T-cell (primary cell): ENCODE data around the gene GPRIN3. TPM values are rescaled to one million over a fixed set of nuclear protein-coding genes. Genes with fewer than 3 reads are reported as not detected.

ENCODE experiments used
- ATAC-seq, 4 experiments: fragments of 200-7000 bp in 3 of 4; fragments of 150-1000 bp in 1 of 4; cut with Tn5 transposase; replicated peaks in 1 of 4; 1 replicate in 3 of 4; 2 replicates in 1 of 4; pipeline ENCODE4 v1.10.0; 2021; ENCODE audit warnings: moderate library complexity in 3 of 4, mild to moderate bottlenecking in 2 of 4, moderate number of reproducible peaks in 1 of 4
- CTCF ChIA-PET, 2 donors: fragments of 300-600 bp; sonication (Branson Sonifier 250); formaldehyde crosslinking; loops; one replicate each; lab custom pipeline; 2022; ENCODE audit warnings: antibody characterized with exemption in 2 of 2; lab: Charles Lee
- POLR2A ChIA-PET, 2 donors: fragments of 300-600 bp; sonication (Branson Sonifier 250); formaldehyde crosslinking; loops; one replicate each; lab custom pipeline; 2022; ENCODE audit warnings: antibody characterized with exemption in 2 of 2; lab: Charles Lee
- DNase-seq, 35 experiments: peaks; one replicate each; pipeline versions ENCODE4 v3.0.0 to v3.0.0-alpha.2; 2013 to 2023
- H3K27ac ChIP-seq: one replicate; pipeline ENCODE4 v1.5.1; 2013; ENCODE audit warnings: low read length
- H3K27me3 ChIP-seq, 2 experiments: replicated peaks in 1 of 2; 1 replicate in 1 of 2; 2 replicates in 1 of 2; pipeline versions ENCODE4 v1.6.1 to v1.7.0; 2013; ENCODE audit warnings: low read length in 1 of 2, mixed read lengths in 1 of 2; ENCODE audit not compliant: control insufficient read depth in 2 of 2, insufficient read depth in 2 of 2; ENCODE audit errors: extremely low read depth in 1 of 2
- H3K36me3 ChIP-seq, 2 donors: 1 replicate in 1 of 2; 2 replicates in 1 of 2; pipeline versions ENCODE4 v1.6.1 to v1.7.0; 2013; ENCODE audit warnings: low read length in 1 of 2; ENCODE audit not compliant: control insufficient read depth in 2 of 2, insufficient read depth in 1 of 2; ENCODE audit errors: extremely low read depth in 1 of 2
- H3K4me1 ChIP-seq, 2 experiments: 1 replicate in 1 of 2; 2 replicates in 1 of 2; pipeline versions ENCODE4 v1.6.1 to v1.7.0; 2013; ENCODE audit warnings: low read length in 2 of 2, mixed read lengths in 1 of 2; ENCODE audit not compliant: insufficient read depth in 2 of 2, control insufficient read depth in 1 of 2; ENCODE audit errors: extremely low read depth in 1 of 2
- H3K4me3 ChIP-seq, 2 donors: 1 replicate in 1 of 2; 2 replicates in 1 of 2; pipeline versions ENCODE4 v1.5.1 to v1.7.0; 2013; ENCODE audit warnings: mild to moderate bottlenecking in 2 of 2, low read length in 1 of 2, moderate library complexity in 1 of 2; ENCODE audit not compliant: control insufficient read depth in 1 of 2; ENCODE audit errors: extremely low read depth in 1 of 2
- H3K9me3 ChIP-seq: 2 replicates; pipeline ENCODE4 v1.7.0; 2013
- H3K27ac Mint-ChIP-seq, 2 donors: one replicate each; pipeline ENCODE4 v1.8.0; 2020 to 2021; ENCODE audit warnings: mild to moderate bottlenecking in 2 of 2, mixed read lengths in 2 of 2
- H3K27me3 Mint-ChIP-seq, 2 donors: one replicate each; pipeline ENCODE4 v1.8.0; 2021 to 2022; ENCODE audit warnings: mixed read lengths in 2 of 2
- H3K36me3 Mint-ChIP-seq: one replicate; pipeline ENCODE4 v1.8.0; 2021; ENCODE audit warnings: mixed read lengths
- H3K4me1 Mint-ChIP-seq, 3 donors: one replicate each; pipeline ENCODE4 v1.8.0; 2020 to 2022; ENCODE audit warnings: mixed read lengths in 3 of 3, mild to moderate bottlenecking in 1 of 3
- H3K4me3 Mint-ChIP-seq, 3 donors: one replicate each; pipeline ENCODE4 v1.8.0; 2020 to 2022; ENCODE audit warnings: mild to moderate bottlenecking in 3 of 3, mixed read lengths in 3 of 3, moderate library complexity in 3 of 3
- H3K9me3 Mint-ChIP-seq, 3 donors: one replicate each; pipeline ENCODE4 v1.8.0; 2020 to 2022; ENCODE audit warnings: mixed read lengths in 3 of 3
- WGBS: methylation state at CpG from one replicate; pipeline ENCODE4 v1.1.5; 2013; ENCODE audit warnings: missing lambda C conversion rate; ENCODE audit not compliant: insufficient coverage; 5-methylcytosine and 5-hydroxymethylcytosine counted together
- total RNA-seq, 35 experiments: library from RNA in 6 of 35; stranded (reverse) in 6 of 35; fragments of 120-200 nt in 1 of 35; gene quantifications; one replicate each; pipeline versions ENCODE4 v1.2.1 to v1.2.4 and lab custom pipeline; 2013 to 2026

GPRIN3 gene
- total RNA-seq (10 to 100 TPM; 17.4 to 56.1 (median 23.0) TPM), total RNA-seq (lab: John Stamatoyannopoulos, UW) (48.2 to 297 (median 170) reads per million in 29 experiments)
- 41.3 TPM for total RNA-seq (2013)

- DNase-seq, result peak in 34 of 35 experiments; percentile 46 to 80 (median 62)
- Histone ChIP-seq H3K9me3 (no peaks in the 10 kb centered on the region), H3K27me3 (no peaks in the 10 kb centered on the region), H3K4me1 (peaks cover 32 to 33% of the 10 kb centered on the region in 2 experiments), H3K4me3 (peak within 1 kb of the TSS; percentile 95 to 100), H3K27ac (peak within 1 kb of the TSS; percentile 88), H3K36me3 (no peaks in the 10 kb centered on the region)
- no peaks in the 10 kb centered on the region for H3K9me3 Mint-ChIP-seq
- POLR2A ChIA-PET, result interaction anchor here (0.9 to 1.8 kb wide), 7 partner anchors 8 to 25 kb away, joined by 3 to 6 read pairs (median 3); no protein-coding TSS in a partner anchor
- H3K4me3 Mint-ChIP-seq, result peak within 1 kb of the TSS; percentile 90 to 94 (median 90)
- peak within 1 kb of the TSS; percentile 92 to 96 for H3K27ac Mint-ChIP-seq
- H3K4me1 Mint-ChIP-seq, result peaks cover 67 to 74% (median 67%) of the 10 kb centered on the region in 3 donors
- no peaks in the 10 kb centered on the region for H3K27me3 Mint-ChIP-seq
- H3K36me3 Mint-ChIP-seq, result no peaks in the 10 kb centered on the region
- WGBS, result under 1% methylated on average over 48 of the region's 67 CpGs
- peak; percentile 65 to 78 (median 73) for ATAC-seq
- CTCF ChIA-PET, result interaction anchor here (0.6 to 2.2 kb wide), 8 partner anchors 8 to 127 kb away, joined by 3 to 10 read pairs (median 5); no protein-coding TSS in a partner anchor
Measured at GRCh38 chr4:89307446-89308160, at the start of gene GPRIN3. TSS of gene GPRIN3 (minus strand) at chr4:89307800. CDS start at chr4:89250110, 57,690 bp downstream.

DNA sequence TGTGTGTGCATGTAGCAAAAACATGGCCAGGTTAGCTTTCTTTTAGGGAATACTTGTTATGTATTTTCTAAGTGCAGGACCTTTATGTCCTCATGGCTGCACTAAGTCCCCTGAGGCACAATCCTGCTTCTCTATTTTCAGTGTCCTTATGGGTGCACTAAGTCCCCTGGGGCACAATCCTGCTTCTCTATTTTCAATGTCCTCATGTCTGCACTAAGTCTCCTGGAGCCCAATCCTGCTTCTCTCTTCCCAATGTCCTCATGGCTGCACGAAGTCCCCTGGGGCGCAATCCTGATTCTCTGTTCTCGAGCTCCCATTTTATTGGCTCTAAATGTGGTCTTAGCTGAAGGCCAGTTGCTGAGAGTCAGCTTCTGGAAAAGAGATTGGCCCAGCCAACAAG lies 49.7 kb upstream of the GPRIN3 start:
- no peaks in the 10 kb centered on the region for H3K4me1 Mint-ChIP-seq
- ChIA-PET POLR2A (interaction anchor here in 1 of 2 donors (0.6 kb wide), 1 partner anchor 1484 kb away, joined by 7 read pairs; no protein-coding TSS in a partner anchor), CTCF (interaction anchor here in 1 of 2 donors (0.7 kb wide), 1 partner anchor 132 kb away, joined by 3 read pairs; no protein-coding TSS in a partner anchor)

DNA sequence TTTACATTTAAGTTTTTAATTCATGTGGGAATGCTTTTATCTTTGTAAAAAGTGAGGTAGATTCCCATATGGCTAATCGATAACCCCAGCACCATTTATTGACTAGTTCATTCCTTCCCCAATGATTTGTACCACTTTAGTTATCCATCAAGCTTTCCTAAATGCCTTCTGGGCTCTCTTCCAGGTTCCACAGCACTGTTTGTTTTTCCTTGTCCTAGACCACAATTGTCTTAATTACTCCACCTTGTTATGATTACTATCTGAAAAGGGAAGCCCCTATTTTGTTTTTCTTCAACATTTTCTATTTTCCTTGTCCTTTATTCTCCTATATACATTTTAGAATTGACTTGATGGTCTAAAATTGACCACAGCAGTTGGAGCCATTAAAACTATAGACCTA lies 48.5 kb upstream of the GPRIN3 start:
- WGBS, result no CpG with 5 or more reads among the region's 1 CpG
- H3K4me3 ChIP-seq, result no peak overlapping the region
- H3K36me3 ChIP-seq, result no peaks in the 10 kb centered on the region
- no peaks in the 10 kb centered on the region for H3K36me3 Mint-ChIP-seq
- H3K4me3 Mint-ChIP-seq, result no peak overlapping the region
- H3K27ac Mint-ChIP-seq, result no peak overlapping the region
- no peaks in the 10 kb centered on the region for H3K27me3 Mint-ChIP-seq
- ATAC-seq, result no peak
- H3K4me1 Mint-ChIP-seq, result no peaks in the 10 kb centered on the region
- H3K27me3 ChIP-seq, result no peaks in the 10 kb centered on the region
- DNase-seq, result no peak
- H3K9me3 ChIP-seq, result no peaks in the 10 kb centered on the region
- POLR2A ChIA-PET, result no interaction called here
- CTCF ChIA-PET, result no interaction called here
- H3K4me1 ChIP-seq, result no peaks in the 10 kb centered on the region
- H3K27ac ChIP-seq, result no peak overlapping the region
- H3K9me3 Mint-ChIP-seq, result no peaks in the 10 kb centered on the region

More for the DNA sequence above, 49.7 kb upstream of the GPRIN3 start:
- Histone ChIP-seq H3K9me3 (no peaks in the 10 kb centered on the region), H3K27me3 (no peaks in the 10 kb centered on the region), H3K36me3 (no peaks in the 10 kb centered on the region), H3K4me1 (no peaks in the 10 kb centered on the region), H3K4me3 (no peak overlapping the region), H3K27ac (no peak overlapping the region)
- no peaks in the 10 kb centered on the region for H3K9me3 Mint-ChIP-seq
- 80% methylated on average over 2 of the region's 3 CpGs for WGBS
- H3K4me3 Mint-ChIP-seq, result no peak overlapping the region
- ATAC-seq, result no peak
- DNase-seq, result no peak
- no peak overlapping the region for H3K27ac Mint-ChIP-seq
- H3K36me3 Mint-ChIP-seq, result no peaks in the 10 kb centered on the region
- H3K27me3 Mint-ChIP-seq, result peaks cover 0 to 2% of the 10 kb centered on the region in 2 donors

GRCh38 chr4:89353514-89353913 lies 45.9 kb upstream of the GPRIN3 start:
- Mint-ChIP-seq H3K27ac (no peak overlapping the region), H3K9me3 (no peaks in the 10 kb centered on the region), H3K4me1 (no peaks in the 10 kb centered on the region), H3K36me3 (no peaks in the 10 kb centered on the region), H3K27me3 (no peaks in the 10 kb centered on the region), H3K4me3 (no peak overlapping the region)
- H3K27me3 ChIP-seq, result no peaks in the 10 kb centered on the region
- H3K27ac ChIP-seq, result no peak overlapping the region
- POLR2A ChIA-PET, result interaction anchor here in 1 of 2 donors (0.7 kb wide), 1 partner anchor 56 kb away, joined by 3 read pairs; no protein-coding TSS in a partner anchor
- CTCF ChIA-PET, result interaction anchor here (0.6 to 2.5 kb wide), 5 partner anchors 43 to 1910 kb away, joined by 3 to 6 read pairs (median 4); no protein-coding TSS in a partner anchor
- no peaks in the 10 kb centered on the region for H3K36me3 ChIP-seq
- no peaks in the 10 kb centered on the region for H3K4me1 ChIP-seq
- 100% methylated on average over 1 of the region's 3 CpGs for WGBS
- peak in 2 of 4 experiments; percentile 44 to 53 for ATAC-seq
- DNase-seq, result peak in 1 of 35 experiments; percentile 24
- no peaks in the 10 kb centered on the region for H3K9me3 ChIP-seq
- H3K4me3 ChIP-seq, result no peak overlapping the region

DNA sequence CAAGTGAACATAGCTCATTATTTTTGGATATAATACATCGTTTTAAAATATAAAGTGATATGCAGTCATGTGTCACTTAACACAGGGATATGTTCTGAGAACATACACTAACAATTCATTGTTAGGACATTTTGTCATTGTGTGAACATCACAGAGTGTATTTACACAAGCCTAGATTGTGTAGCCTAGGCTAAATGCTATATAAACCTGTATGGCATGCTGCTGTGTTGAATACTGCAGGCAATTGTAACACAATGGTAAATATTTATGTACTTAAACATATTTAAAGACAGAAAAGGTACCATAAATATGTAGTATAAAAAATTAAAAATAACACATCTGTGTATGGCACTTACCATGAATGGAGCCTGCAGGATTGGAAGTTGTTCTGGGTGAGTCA lies 44.9 kb upstream of the GPRIN3 start:
- CTCF ChIA-PET, result interaction anchor here in 1 of 2 donors (0.6 to 2.5 kb wide), 2 partner anchors 97 to 98 kb away, joined by 3 to 6 read pairs; no protein-coding TSS in a partner anchor
- POLR2A ChIA-PET, result no interaction called here
- peaks cover 4 to 6% (median 5%) of the 10 kb centered on the region in 3 donors for H3K9me3 Mint-ChIP-seq
- DNase-seq, result no peak
- Histone ChIP-seq H3K27me3 (no peaks in the 10 kb centered on the region), H3K4me1 (no peaks in the 10 kb centered on the region), H3K9me3 (no peaks in the 10 kb centered on the region), H3K4me3 (no peak overlapping the region), H3K36me3 (no peaks in the 10 kb centered on the region), H3K27ac (no peak overlapping the region)
- no peak for ATAC-seq
- H3K27ac Mint-ChIP-seq, result no peak overlapping the region
- WGBS, result no CpG with 5 or more reads among the region's 1 CpG
- H3K4me3 Mint-ChIP-seq, result no peak overlapping the region
- peaks cover 4% of the 10 kb centered on the region for H3K36me3 Mint-ChIP-seq
- no peaks in the 10 kb centered on the region for H3K27me3 Mint-ChIP-seq
- H3K4me1 Mint-ChIP-seq, result no peaks in the 10 kb centered on the region

DNA sequence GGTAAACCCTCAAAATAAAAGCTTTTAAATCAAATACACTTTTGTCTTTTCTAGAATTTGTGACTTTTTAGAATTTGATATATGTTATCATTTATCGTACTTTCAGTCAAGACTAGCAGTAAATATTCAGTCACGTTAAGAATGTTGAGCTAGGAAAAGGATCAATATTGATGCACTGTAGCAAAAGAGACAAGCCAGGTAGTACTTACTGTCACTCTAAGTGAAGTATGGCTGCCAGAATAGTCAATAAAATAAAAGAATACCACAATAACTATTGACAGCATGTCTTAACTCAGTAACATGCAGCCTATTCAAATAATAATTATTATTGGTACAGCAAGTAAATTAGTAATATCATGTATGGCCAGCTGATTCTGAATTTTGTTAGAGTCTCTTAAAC lies 43.6 kb upstream of the GPRIN3 start:
- peaks cover 11% of the 10 kb centered on the region for H3K36me3 Mint-ChIP-seq
- DNase-seq (no peak), ATAC-seq (no peak)
- no peak overlapping the region for H3K27ac ChIP-seq
- no peaks in the 10 kb centered on the region for H3K4me1 ChIP-seq
- no peaks in the 10 kb centered on the region for H3K9me3 ChIP-seq
- ChIA-PET CTCF (interaction anchor here (0.6 to 0.9 kb wide), 3 partner anchors 25 to 91 kb away, joined by 3 to 4 read pairs (median 3); no protein-coding TSS in a partner anchor), POLR2A (no interaction called here)
- no peaks in the 10 kb centered on the region for H3K36me3 ChIP-seq
- H3K4me1 Mint-ChIP-seq, result no peaks in the 10 kb centered on the region
- no CpG with 5 or more reads among the region's 2 CpGs for WGBS
- H3K4me3 ChIP-seq, result no peak overlapping the region
- no peak overlapping the region for H3K4me3 Mint-ChIP-seq
- peaks cover 9 to 13% (median 12%) of the 10 kb centered on the region in 3 donors for H3K9me3 Mint-ChIP-seq
- no peaks in the 10 kb centered on the region for H3K27me3 ChIP-seq
- H3K27me3 Mint-ChIP-seq, result no peaks in the 10 kb centered on the region
- H3K27ac Mint-ChIP-seq, result no peak overlapping the region
